CD4-positive, alpha-beta T cell treated with Interleukin-21 for 1 hour (primary cell): ENCODE data around the gene ARHGEF7.

Experiments
- DNase-seq: peaks from one replicate; pipeline ENCODE4 v3.0.0-alpha.2; 2020

Gene ARHGEF7

DNA sequence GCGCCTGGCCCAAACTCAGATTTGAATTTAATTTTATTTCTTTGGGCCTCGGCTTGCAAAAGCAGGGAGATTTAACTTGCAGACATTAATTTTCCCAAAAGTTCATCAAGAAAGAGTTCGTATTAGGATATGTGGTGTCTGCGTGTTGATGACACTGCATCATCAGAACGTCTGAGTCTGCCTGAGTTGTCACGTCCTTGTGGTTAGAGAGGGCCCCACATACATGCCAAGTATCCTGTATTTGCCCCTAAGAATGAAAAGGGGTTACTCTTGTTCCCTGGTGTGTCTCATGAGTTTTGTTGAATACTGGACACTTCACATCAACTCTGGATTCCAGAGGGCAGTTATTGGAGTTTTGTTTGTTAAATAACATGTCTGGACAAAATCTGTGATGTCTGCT is 199.7 kb downstream of the ARHGEF7 start:
- no peak for DNase-seq

DNA sequence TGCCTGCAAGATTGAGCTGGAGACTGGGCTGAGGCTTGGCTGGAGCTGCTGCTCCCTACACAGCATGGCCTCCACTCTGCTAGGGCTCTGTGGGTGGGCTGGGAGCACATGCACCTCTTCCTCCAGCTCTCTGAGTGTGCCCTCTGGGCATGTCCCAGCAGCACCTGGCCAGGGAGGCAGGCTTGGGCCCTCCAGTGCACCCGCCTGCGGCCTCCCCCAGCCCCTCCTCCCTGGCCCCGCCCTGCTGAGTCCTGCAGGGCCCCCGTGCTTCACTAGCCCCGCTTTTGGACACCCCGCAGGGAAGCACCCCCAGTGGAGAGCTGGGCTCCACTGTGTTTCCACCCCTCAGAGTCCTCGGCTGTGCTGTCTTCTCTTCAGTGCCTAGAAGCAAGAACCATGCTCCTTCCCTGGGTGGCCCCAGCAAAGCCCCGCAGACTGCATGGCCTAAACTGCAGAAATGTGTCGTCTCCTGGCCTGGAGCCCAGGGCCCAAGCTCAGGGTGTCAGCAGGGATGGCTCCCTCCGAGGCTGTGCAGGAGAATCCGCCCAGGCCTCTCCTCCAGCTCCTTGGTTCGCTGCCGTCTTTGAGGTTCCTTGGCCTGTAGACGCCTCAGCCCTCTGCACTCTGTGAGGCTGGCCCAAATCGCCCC is 200.4 kb downstream of the ARHGEF7 start:
- DNase-seq: no peak

DNA sequence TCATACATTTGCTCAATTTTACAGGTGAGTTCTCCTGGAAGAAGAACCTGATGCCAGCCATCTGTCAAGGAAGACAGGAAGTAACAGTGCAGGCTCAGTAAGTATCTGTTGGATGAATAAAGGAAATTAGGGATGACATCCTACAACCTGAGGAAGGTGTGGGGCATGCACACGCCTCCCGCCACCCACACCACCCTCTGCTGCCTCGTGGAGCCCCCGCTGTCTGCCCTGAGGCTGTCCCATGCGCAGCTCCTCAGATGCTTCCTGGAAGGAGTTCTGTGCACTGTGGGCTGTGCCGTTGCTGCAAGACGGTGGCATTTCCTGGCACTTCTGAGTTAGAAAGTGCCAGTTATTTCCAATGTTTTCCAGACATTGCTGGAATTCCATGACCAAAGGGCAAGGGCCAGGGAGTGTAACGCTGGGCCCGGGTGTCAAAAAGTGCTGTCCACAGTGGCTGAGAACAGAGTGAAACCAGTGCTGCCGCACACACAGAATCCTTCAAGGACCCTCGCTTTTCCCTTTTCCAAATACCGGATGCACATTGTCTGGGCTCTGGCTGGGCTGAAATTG is 201.1 kb downstream of the ARHGEF7 start:
- DNase-seq: no peak

DNA sequence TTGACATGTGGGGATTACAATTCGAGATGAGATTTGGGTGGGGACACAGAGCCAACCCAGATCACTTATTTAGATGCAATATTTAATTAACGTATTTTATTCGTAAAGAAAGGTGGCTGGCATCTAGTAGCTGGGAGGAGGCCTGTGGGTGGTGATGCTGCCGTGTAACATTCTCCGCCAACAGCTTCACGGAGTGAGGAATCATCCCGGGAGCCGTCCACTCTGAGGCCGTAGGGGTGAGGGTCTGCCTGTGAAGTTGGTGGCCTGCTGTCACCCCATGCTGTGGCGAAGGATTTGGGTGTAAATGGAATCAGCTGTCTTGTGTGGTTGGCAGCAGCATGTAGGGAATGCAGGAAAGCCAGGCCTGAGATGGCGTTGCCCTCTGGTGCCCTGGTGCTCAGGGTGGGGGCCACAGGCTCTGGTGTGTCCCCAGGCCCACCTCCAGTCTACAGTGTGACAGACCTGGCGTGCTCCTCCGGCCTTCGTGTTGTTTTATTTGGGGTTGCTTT is 202.0 kb downstream of the ARHGEF7 start:
- DNase-seq: no peak

DNA sequence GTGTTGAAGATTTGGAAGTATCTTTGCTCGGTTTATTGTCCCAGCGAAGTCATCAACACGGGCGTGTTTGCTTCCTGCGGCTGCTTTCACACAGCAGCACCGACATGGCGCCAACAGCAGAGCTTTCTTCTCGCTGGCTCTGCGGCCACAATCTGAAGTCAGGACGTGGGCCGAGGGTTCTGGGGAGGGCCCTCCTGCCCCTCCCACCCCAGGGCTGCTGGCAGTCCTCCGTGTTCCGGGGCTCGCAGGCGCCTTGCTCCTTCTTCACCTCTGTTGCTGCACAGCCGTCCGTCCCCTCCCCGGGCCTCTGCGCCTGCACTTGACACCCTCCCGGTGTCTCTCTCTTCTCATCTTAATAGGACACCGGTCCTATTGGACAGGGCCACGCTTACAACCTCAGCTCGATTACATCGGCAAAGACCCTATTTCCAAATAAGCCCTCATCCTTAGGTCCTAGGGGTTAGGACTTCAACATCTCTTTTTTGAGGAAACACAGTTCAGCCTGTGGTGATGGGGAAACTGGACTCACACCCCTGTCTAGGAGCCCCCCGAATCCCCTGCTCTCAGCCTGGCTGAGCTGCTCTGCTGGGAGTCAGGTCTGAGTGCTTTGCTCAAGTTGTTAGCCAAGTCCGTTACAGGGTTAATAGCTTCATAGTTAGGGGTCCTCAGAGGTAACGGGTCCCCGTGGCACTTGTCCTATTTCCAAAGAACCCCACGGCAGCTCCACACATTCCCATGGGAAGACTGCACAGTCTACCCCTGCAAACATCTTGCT is 202.6 kb downstream of the ARHGEF7 start:
- no peak for DNase-seq

DNA sequence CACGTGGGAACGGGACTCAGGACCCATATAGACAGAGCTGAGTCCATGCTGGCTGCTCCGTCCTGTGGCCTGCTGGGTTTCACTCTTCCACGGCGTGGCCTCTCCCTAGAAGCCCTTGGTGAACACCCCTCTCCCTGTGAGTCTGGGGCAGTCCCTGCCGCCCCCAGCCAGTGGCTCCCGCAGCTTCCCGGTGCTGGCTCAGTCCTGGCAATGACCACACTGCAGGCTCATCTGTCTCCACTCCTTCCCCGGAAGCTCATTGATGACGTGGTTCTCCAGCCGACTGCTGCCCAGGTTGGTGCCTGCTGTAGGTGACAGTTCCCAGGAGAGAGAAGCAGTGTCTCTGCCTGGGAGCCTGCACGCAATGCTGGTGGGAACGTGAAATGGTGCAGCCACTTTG is 203.3 kb downstream of the ARHGEF7 start:
- DNase-seq: no peak

DNA sequence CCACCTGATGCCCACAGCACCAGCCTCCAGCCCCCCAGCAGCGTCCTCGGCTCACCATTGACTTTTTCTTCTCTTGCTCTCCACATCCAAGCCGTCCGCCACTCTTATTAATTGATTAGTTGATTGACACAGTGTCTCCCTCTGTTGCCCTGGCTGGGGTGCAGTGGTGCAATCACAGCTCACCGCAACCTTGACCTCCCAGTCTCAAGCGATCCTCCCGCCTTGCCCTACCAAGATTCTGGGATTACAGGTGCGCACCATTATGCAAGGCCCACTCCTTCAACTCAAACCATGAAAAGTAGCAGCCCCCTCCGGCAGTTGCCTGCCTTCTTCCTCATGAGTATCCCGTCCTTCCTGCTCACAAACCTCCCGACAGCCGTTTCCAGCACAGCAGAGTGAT is 204.4 kb downstream of the ARHGEF7 start:
- no peak for DNase-seq

DNA sequence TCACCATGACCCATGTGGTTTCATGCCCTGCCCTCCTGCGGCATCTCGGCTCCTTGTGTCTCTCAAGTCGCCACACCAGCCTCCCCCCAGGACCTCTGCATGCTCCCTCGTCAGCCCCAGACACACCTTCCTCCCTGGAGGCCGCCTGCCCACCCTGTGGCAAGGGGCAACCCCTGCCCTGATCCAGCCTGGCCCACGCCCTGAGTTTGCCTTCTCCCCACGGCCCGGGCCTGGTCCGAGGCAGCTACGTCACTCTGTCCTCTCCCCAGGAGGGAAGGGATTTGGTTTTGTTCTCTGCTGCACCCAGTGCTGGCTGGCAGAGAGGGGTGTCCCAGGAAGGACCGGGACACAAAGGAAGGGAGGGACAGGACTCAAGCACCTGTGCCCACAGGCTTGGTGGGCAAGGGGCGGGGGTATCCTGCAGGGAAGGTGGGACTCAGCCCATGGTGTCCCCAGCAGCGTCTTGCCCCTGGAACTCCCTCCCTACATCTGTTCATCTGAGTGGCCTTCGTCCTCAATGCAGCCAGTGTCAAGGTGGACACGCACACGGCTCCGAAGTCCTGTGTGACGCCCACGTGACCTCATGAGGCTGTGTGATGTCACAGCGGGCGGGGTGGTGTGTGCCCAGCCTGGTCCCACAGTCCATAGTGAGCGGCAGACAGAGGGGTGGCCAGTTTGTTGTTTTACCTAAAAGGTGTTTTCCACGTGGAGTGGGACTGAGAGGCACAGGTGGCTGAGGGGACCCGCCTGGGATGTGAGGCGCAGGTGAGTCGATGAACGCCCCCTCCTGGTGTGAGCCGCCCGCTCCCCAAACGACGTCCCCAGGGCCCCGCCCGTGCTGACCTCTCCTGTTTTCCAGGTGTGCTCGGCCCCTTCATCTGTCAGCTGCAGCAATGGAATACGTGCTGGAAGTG is 205.1 kb downstream of the ARHGEF7 start, which contains the start of gene TEX29:
TSS of gene TEX29 (plus strand) at position 645 of the 914 bp plus-strand sequence. CDS start at position 894, 249 bp downstream.
- DNase-seq: no peak

DNA sequence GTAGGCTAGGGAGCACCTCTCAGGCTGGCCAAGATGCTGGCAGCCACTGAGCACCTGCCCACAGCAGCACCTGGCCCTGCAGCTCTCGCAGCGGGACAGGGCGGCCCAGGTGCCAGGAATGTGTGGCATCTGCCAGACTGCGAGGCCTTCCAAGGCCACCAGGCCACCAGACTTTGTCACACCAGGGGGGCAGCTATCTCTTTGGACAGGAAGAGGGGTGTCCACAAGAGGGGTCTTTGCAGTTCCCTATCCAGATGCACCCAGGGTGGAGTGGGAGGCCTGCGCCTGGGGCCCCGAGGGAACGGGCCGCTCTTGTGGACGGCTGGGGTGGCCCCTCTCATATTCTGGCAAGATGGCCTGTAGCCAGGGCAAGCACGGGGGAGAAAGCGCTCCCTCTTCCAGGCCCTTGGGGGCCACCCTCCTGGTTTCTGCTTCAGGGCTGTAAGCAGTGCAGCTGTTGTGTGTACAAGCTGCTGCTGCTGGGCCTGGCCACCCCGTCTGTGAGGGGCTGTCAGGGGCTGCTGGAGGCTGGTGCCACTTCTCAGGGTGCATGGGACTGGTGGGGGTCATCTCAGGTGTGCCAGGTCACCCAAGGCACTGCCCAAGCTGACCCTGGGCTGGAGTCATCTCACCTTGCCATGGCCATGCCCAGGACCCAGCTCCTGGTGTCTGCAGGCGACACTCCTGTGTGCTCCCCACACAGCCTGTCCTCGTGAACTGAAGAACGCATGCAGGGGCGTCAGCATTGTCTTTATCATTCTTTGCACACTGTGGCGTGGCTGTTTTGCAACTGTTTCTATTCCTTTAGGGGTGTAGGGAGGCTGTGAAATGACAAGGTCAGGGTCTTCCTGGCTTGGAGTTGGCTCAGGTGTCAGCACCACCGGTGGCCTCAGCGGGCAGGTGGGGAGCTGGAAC is 207.1 kb downstream of the ARHGEF7 start:
- no peak for DNase-seq

DNA sequence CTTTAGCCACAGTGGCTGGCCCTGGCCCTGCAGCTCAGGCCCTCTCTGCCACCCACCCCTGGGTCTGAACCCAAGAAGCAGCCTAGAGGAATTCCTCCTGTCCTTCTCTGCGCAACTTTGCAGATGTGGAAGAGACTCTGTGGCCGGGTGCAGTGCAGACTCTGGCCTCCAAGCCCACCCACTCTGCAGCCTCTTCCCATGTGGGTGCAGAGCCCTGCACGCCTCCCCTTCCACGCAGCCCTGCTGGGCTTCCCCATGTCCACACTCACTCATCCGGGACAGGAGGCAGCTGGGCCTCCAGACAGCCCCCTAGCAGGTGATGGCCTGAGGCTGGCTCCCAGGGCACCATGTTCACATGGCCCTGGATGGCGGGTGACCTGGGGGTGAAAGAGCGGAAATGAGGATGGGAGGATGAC is 207.8 kb downstream of the ARHGEF7 start:
- no peak for DNase-seq

DNA sequence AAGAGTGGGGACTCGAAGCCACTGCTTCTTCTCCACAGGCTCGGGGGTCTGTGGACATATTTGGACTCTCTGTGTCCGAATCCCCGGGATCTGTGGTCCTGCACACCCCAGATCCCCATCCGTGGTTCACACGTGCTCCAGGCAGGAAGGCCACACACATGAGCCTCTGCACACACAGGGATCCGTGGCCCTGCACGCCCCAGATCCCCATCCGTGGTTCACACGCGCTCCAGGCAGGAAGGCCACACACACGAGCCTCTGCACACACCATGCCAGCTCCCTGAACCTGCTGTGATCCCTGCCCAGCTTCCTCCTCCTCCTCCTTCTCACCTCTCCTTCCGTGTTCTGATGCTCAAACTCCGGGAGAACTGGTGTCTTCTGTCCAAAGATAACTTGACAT is 208.4 kb downstream of the ARHGEF7 start:
- no peak for DNase-seq

DNA sequence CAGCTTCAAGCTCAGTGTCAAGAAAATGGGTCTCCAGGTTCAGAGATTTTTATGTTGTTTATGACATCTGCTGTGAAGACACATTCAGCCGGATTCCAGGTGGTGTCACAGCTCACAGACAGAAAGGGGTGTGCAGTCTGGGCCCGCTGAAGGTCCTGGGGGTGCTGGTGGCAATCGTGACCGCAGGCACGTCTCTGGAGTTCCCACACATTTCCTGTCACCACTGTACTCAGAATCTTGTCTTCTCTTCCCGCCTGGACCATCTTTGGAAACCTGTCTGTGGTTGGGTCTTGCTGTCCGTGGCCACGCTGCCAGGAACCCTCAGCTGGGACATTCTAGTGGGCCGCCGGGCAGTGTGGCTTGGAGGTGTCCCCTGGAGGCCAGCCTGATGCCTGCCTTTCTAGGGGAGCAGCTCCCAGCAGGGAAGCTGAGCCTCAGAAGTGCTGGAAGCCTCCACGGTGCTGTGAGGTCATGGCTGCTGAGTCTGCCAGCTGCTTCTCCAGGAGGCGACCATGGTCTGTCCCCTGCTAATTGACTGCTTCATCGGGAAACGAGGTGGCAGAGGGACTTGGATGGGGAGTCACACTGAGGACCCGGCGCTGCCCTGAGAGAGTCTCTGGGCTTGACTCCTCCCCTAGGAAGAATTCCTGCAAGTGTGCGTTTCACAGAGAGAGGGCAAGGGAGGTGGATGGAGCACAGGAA is 209.0 kb downstream of the ARHGEF7 start:
- no peak for DNase-seq

DNA sequence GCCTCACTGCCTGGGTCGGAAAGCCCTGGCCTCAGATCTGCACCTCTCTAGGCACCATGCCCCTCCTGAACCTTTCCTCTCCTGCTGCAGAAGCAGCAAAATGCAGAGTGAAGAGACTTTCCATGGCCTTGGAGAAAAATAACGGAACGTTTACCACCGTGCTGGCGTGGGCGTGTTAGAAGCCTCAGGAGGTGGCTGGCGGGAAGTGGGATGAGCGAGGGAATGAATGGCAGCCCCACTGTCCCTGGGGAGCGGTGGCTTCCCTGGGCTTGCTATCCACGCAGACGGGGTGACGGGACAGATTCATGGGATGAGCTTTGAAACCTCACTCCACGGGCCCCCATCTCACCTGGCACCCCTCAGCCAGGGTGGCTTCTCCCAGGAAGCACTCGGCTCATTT is 209.6 kb downstream of the ARHGEF7 start:
- DNase-seq: no peak

DNA sequence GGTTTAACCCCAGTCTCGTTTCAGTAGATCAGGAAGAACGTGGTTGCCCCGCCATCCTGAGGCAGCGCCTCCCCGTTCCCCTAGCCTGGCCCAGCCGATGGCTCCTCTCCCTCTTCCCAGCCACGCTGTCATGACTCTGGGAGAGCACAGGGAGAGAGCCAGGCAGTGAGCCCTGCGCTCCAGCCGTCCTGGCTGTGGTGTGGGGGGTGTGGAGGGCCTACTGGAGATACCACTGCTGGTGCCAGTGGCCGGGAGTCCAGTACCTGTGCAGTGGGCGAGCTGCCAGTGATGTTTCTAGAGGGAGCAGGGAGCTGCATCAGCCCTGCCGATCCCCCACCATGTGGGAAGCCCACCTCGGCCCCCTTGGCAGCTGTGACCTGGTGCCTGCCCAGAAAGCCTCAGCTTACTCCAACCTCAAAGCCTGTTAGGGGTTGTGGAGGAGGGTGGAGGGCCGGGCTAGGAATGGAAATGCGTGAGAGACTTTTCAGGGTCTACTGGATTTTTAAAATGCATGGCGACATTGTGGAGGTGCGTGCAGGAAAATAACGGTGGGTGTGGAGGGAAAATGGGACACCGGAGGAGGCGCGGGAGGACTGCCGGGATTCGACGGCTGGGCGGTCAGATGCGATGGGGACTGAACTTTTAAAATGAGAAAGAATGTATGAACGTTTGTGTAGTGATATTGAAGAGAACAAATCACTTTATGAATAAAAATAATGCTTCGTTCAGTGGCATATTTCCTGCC is 210.2 kb downstream of the ARHGEF7 start:
- DNase-seq: no peak

DNA sequence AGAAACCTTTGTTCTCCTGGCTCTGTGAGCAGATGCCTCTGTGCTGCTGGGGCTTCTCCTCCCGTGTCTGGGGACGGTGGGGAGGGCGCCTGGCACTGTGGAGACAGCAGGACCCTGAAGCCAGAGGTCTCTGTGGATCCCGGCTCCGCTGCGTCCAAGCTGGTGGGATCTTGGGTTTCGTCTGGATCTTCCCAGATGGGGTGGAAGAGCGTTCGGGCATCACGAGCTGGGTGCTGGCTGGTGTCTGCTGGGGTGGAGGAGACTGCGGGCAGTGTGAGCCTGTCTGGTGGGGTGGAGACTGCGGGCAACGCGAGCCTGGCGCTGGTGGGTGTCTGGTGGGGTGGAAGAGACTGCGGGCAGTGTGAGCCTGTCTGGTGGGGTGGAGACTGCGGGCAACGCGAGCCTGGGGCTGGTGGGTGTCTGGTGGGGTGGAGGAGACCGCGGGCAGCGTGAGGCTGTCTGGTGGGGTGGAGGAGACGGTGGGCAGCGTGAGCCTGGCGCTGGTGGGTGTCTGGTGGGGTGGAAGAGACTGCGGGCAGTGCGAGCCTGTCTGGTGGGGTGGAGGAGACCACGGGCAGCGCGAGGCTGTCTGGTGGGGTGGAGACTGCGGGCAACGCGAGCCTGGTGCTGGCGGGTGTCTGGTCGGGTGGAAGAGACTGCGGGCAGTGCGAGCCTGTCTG is 211.0 kb downstream of the ARHGEF7 start:
- no peak for DNase-seq

DNA sequence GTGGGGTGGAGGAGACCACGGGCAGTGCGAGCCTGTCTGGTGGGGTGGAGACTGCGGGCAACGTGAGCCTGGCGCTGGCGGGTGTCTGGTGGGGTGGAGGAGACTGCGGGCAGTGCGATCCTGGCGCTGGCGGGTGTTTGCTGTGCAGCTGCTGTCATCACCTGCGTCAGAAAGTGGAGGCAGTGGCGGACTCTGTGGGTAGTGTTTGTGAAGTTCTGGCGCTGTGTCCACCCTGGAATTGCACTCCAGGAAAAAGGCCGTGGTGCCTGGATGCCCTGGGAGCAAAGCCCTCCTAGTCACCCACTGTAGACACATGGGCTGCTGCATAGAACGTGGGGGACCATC is 211.5 kb downstream of the ARHGEF7 start:
- DNase-seq: no peak

DNA sequence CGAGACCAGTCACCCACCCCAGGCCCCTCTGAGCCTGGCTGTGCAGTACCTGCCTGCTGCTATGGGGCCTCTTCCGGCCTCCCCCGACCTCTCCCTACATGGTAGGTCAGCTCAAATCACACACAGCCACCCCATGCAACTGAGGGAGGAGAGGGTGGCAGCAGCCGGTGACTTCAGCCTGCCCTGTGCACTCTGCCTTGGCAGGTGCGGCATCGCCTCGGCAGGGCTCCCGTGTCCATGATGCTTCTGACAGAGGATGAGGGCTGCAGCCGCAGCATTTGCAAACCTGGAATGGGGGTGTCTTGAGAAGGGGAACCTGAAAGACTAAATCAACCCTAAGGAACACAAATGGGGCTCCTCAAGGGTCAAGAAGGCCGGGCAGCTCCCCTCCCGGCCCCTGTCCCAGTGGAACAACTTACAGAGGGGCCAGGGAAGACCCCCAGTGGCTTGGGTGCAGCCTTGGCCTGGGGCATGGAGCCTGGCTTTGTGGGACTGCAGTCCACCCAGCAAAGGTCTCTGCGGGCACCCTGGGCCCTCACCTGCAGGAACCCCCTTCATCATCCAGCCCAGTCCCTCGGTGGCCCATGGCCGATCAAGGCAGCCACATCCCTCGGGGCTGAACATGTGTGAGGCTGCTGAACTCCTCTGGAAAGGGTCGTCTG is 212.0 kb downstream of the ARHGEF7 start:
- no peak for DNase-seq

DNA sequence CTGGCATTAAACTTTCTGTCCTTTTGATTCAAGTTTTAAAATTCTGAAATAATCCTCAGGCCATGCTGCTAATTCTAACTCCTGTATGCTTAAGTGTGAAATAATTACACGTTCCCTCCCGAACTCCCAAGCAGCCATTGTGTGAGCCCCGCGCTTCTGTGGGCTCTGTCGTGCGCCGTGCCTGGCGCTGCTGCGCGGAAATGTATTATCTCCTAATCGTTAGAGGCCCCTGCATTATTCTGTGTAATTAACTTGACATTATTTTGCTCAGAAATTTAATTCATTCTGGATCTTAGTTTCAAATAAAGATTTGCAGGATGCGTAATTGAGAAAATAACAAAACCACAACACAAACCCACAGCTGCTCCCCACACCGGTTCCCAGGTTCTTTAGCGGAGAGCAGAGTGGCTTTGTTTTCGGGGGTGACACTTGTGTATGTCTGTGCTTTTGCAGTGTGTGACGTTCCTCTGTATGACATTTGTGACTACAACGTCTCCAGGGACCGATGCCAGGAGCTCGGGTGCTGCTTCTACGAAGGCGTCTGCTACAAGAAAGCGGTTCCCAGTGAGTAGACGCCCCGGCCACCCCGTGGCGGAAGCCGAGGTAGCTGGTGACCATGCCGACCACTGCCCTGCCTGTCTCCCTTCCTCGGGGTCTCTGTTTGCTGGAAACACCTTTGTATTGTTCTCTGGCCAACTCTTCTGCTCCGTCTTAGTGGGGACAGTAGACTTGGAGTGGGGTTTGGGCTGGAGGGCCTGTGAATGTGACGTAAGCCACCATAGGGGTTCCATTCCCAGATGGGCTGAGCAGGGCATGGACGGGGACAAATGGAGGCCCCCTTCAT is 212.8 kb downstream of the ARHGEF7 start:
- DNase-seq: no peak
